CD4-positive, alpha-beta T cell (primary cell): ENCODE data around the gene RASD2. TPM values are rescaled to one million over a fixed set of nuclear protein-coding genes. Genes with fewer than 3 reads are reported as not detected.

Experiments used
- ATAC-seq: fragments of 200-7000 bp; cut with Tn5 transposase; one replicate; pipeline ENCODE4 v1.10.0; 2022; ENCODE audit warnings: mild to moderate bottlenecking; ENCODE audit not compliant: poor library complexity
- CTCF ChIA-PET: fragments of 350-600 bp; sonication (Branson Sonifier 250); formaldehyde crosslinking; loops from one replicate; lab custom pipeline; 2021; ENCODE audit warnings: antibody characterized with exemption, inconsistent platforms; lab: Charles Lee
- POLR2A ChIA-PET: fragments of 350-600 bp; sonication (Branson Sonifier 250); formaldehyde crosslinking; loops from one replicate; lab custom pipeline; 2021; ENCODE audit warnings: antibody characterized with exemption, inconsistent platforms; lab: Charles Lee
- DNase-seq, 14 experiments: peaks; one replicate each; pipeline ENCODE4 v3.0.0-alpha.2; 2013 to 2020; ENCODE audit warnings: mixed read lengths in 2 of 14
- H3K27ac ChIP-seq, 2 donors: one replicate each; pipeline versions ENCODE4 v1.5.1 to v1.7.0; 2013; ENCODE audit warnings: low read length in 2 of 2, low read depth in 1 of 2, mild to moderate bottlenecking in 1 of 2
- H3K27me3 ChIP-seq, 2 experiments: 1 replicate in 1 of 2; 2 replicates in 1 of 2; pipeline versions ENCODE4 v1.6.1 to v1.7.0; 2013; ENCODE audit warnings: low read length in 2 of 2, control low read depth in 1 of 2, mild to moderate bottlenecking in 1 of 2, moderate library complexity in 1 of 2; ENCODE audit not compliant: insufficient read depth in 2 of 2, control insufficient read depth in 1 of 2
- H3K36me3 ChIP-seq: one replicate; pipeline ENCODE4 v1.6.1; 2013; ENCODE audit warnings: low read length, control low read depth; ENCODE audit not compliant: insufficient read depth
- H3K4me1 ChIP-seq: one replicate; pipeline ENCODE4 v1.6.1; 2013; ENCODE audit warnings: low read length, control low read depth; ENCODE audit not compliant: insufficient read depth
- H3K4me3 ChIP-seq: one replicate; pipeline ENCODE4 v1.5.1; 2013; ENCODE audit warnings: mild to moderate bottlenecking, low read length, moderate library complexity
- H3K9me3 ChIP-seq, 2 experiments: 1 replicate in 1 of 2; 2 replicates in 1 of 2; pipeline versions ENCODE4 v1.6.1 to v1.7.0; 2013; ENCODE audit warnings: low read length in 2 of 2, mild to moderate bottlenecking in 2 of 2, control low read depth in 1 of 2, moderate library complexity in 1 of 2; ENCODE audit not compliant: control insufficient read depth in 1 of 2, insufficient read depth in 1 of 2
- H3K27ac Mint-ChIP-seq: one replicate; pipeline ENCODE4 v1.8.0; 2020; ENCODE audit warnings: mixed read lengths
- H3K27me3 Mint-ChIP-seq: one replicate; pipeline ENCODE4 v1.8.0; 2021; ENCODE audit warnings: mixed read lengths
- H3K36me3 Mint-ChIP-seq: one replicate; pipeline ENCODE4 v1.8.0; 2021; ENCODE audit warnings: low read depth, mixed read lengths
- H3K4me1 Mint-ChIP-seq: one replicate; pipeline ENCODE4 v1.8.0; 2021; ENCODE audit warnings: low read depth, mixed read lengths
- H3K4me3 Mint-ChIP-seq: one replicate; pipeline ENCODE4 v1.8.0; 2020; ENCODE audit warnings: mild to moderate bottlenecking, mixed read lengths
- H3K9me3 Mint-ChIP-seq: one replicate; pipeline ENCODE4 v1.8.0; 2020; ENCODE audit warnings: mixed read lengths
- CTCF ChIP-seq: fragments of 200-600 bp; IDR thresholded peaks from one replicate; pipeline ENCODE4 v1.8.0; 2022; ENCODE audit warnings: antibody characterized with exemption, mild to moderate bottlenecking
- intact Hi-C, 2 experiments: fragments of 100-400 bp; cut with DNase I in 1 of 2; cut with micrococcal nuclease in 1 of 2; formaldehyde crosslinking; loops; one replicate each; pipeline versions ENCODE4 v1.15.1 to v1.9.0; 2023 to 2025; cut with DNase I, micrococcal nuclease
- total RNA-seq, 174 experiments: library from RNA in 2 of 174; stranded (reverse) in 2 of 174; gene quantifications; one replicate each; pipeline ENCODE4 v1.2.3 and lab custom pipeline; 2021 to 2026

Gene RASD2
- total RNA-seq, 2 experiments from 2014 or later = 1.4 to 1.6 TPM

- intact Hi-C loops = no loop called here
Measured at GRCh38 chr22:35555483-35555890, 14.9 kb downstream of the RASD2 start.

GRCh38 chr22:35555946-35556547 is 15.4 kb downstream of the RASD2 start:
- intact Hi-C loops = no loop called here
- CTCF ChIA-PET = no interaction called here

More at GRCh38 chr22:35555483-35555890, 14.9 kb downstream of the RASD2 start:
- Mint-ChIP-seq H3K4me1 (peaks cover 17% of the 10 kb centered on the region), H3K36me3 (no peaks in the 10 kb centered on the region), H3K27me3 (peaks cover 11% of the 10 kb centered on the region), H3K4me3 (no peak overlapping the region), H3K9me3 (no peaks in the 10 kb centered on the region), H3K27ac (no peak overlapping the region)
- H3K4me1 ChIP-seq = peaks cover 24% of the 10 kb centered on the region
- no peaks in the 10 kb centered on the region for H3K9me3 ChIP-seq
- ChIA-PET POLR2A (no interaction called here), CTCF (no interaction called here)
- H3K27me3 ChIP-seq = peaks cover 4 to 6% of the 10 kb centered on the region in 2 experiments
- no peak for TF ChIP-seq CTCF
- no peak overlapping the region for H3K4me3 ChIP-seq
- no peak for DNase-seq
- no peak for ATAC-seq
- no peak overlapping the region for H3K27ac ChIP-seq
- no peaks in the 10 kb centered on the region for H3K36me3 ChIP-seq

GRCh38 chr22:35556666-35557065 is 16.0 kb downstream of the RASD2 start:
- DNase-seq = no peak
- Histone ChIP-seq H3K9me3 (no peaks in the 10 kb centered on the region), H3K36me3 (no peaks in the 10 kb centered on the region), H3K4me1 (peaks cover 24% of the 10 kb centered on the region), H3K27ac (no peak overlapping the region), H3K27me3 (peaks cover 5 to 7% of the 10 kb centered on the region in 2 experiments), H3K4me3 (no peak overlapping the region)
- Mint-ChIP-seq H3K27ac (no peak overlapping the region), H3K4me1 (peaks cover 17% of the 10 kb centered on the region), H3K9me3 (no peaks in the 10 kb centered on the region), H3K27me3 (peaks cover 21% of the 10 kb centered on the region), H3K36me3 (no peaks in the 10 kb centered on the region), H3K4me3 (no peak overlapping the region)
- ChIA-PET CTCF (no interaction called here), POLR2A (no interaction called here)
- intact Hi-C loops = no loop called here
- TF ChIP-seq CTCF = no peak
- ATAC-seq = no peak

More at GRCh38 chr22:35555946-35556547, 15.4 kb downstream of the RASD2 start:
- DNase-seq (no peak), ATAC-seq (no peak)
- Histone ChIP-seq H3K4me3 (no peak overlapping the region), H3K27me3 (peaks cover 4 to 7% of the 10 kb centered on the region in 2 experiments), H3K4me1 (peaks cover 24% of the 10 kb centered on the region), H3K27ac (no peak overlapping the region), H3K9me3 (no peaks in the 10 kb centered on the region), H3K36me3 (no peaks in the 10 kb centered on the region)
- Mint-ChIP-seq H3K27me3 (peaks cover 15% of the 10 kb centered on the region), H3K36me3 (no peaks in the 10 kb centered on the region), H3K27ac (no peak overlapping the region), H3K4me1 (peaks cover 17% of the 10 kb centered on the region), H3K9me3 (no peaks in the 10 kb centered on the region), H3K4me3 (no peak overlapping the region)
- POLR2A ChIA-PET = no interaction called here
- no peak for TF ChIP-seq CTCF
